ENCODE results near the gene LRMDA.
A peak's percentile ranks its signal among the peaks of the same experiment; 100 is the strongest.

GRCh38 chr10:75399461-75400162 is 31.8 kb upstream of the LRMDA start:
- no peak for TF ChIP-seq POLR2A (IDR thresholded peaks at IDR 0.05; ENCODE audit: low read depth, low read length)
- TF ChIP-seq CTCF (IDR thresholded peaks at IDR 0.05; ENCODE audit: extremely low read depth in 1 of 2, insufficient read depth in 1 of 2, low read depth in 1 of 2, low read length in 2 of 2): peak; percentile 21 to 73
- TF ChIP-seq, protein P1, sequence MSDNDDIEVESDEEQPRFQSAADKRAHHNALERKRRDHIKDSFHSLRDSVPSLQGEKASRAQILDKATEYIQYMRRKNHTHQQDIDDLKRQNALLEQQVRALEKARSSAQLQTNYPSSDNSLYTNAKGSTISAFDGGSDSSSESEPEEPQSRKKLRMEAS (IDR thresholded peaks at IDR 0.05; ENCODE audit: insufficient read depth, insufficient read length): no peak
- no peak for TF ChIP-seq EZH2 (IDR thresholded peaks at IDR 0.05; ENCODE audit: borderline replicate concordance, low read depth, low read length, severe bottlenecking)
- no peak for TF ChIP-seq POLR2AphosphoS5 (IDR thresholded peaks at IDR 0.05; ENCODE audit: insufficient read depth, low read depth, low read length)
